RPMI8226 (cell line): ENCODE measurements around the gene CTNNA3.

Experiments
- DNase-seq: peaks from one replicate; pipeline ENCODE4 v3.0.0-alpha.2; 2015

CTNNA3 gene

GRCh38 chr10:67306588-67307205 lies 389.3 kb downstream of the CTNNA3 start:
- DNase-seq: peak; percentile 40

GRCh38 chr10:67302701-67303100 lies 393.3 kb downstream of the CTNNA3 start:
- no peak for DNase-seq

- DNase-seq: no peak
Observed at GRCh38 chr10:67299761-67300160, 396.2 kb downstream of the CTNNA3 start.

GRCh38 chr10:67297637-67298181 lies 398.3 kb downstream of the CTNNA3 start:
- DNase-seq: no peak

- no peak for DNase-seq
Observed at GRCh38 chr10:67296926-67297325, 399.1 kb downstream of the CTNNA3 start.

GRCh38 chr10:67288688-67289410 lies 407.1 kb downstream of the CTNNA3 start:
- DNase-seq: no peak

GRCh38 chr10:67284589-67284988 lies 411.4 kb downstream of the CTNNA3 start:
- no peak for DNase-seq

- no peak for DNase-seq
Observed at GRCh38 chr10:67282871-67283270, 413.1 kb downstream of the CTNNA3 start.

- no peak for DNase-seq
Observed at GRCh38 chr10:67280405-67280804, 415.6 kb downstream of the CTNNA3 start.

GRCh38 chr10:67277402-67277801 lies 418.6 kb downstream of the CTNNA3 start:
- no peak for DNase-seq

- no peak for DNase-seq
Observed at GRCh38 chr10:67269828-67270227, 426.2 kb downstream of the CTNNA3 start.

- no peak for DNase-seq
Observed at GRCh38 chr10:67268146-67268545, 427.8 kb downstream of the CTNNA3 start.

GRCh38 chr10:67262675-67263074 lies 433.3 kb downstream of the CTNNA3 start:
- no peak for DNase-seq

- DNase-seq: no peak
Observed at GRCh38 chr10:67261300-67261797, 434.6 kb downstream of the CTNNA3 start.

GRCh38 chr10:67259319-67259929 lies 436.6 kb downstream of the CTNNA3 start:
- peak; percentile 10 for DNase-seq

GRCh38 chr10:67257427-67258144 lies 438.4 kb downstream of the CTNNA3 start:
- no peak for DNase-seq

- no peak for DNase-seq
Observed at GRCh38 chr10:67257018-67257417, 439.0 kb downstream of the CTNNA3 start.

- no peak for DNase-seq
Observed at GRCh38 chr10:67250686-67251085, 445.3 kb downstream of the CTNNA3 start.

- DNase-seq: no peak
Observed at GRCh38 chr10:67246066-67246555, 449.9 kb downstream of the CTNNA3 start.

- DNase-seq: no peak
Observed at GRCh38 chr10:67242528-67242927, 453.5 kb downstream of the CTNNA3 start.

GRCh38 chr10:67241451-67241850 lies 454.5 kb downstream of the CTNNA3 start:
- no peak for DNase-seq

- peak; percentile 31 for DNase-seq
Observed at GRCh38 chr10:67239864-67240497, 456.0 kb downstream of the CTNNA3 start.
